ENCODE results near the gene OAF. TPM values are rescaled to one million over a fixed set of nuclear protein-coding genes. Genes with fewer than 3 reads are reported as not detected.

OAF gene
- total RNA-seq, 1 experiment from 2014 or later: 11.3 TPM

GRCh38 chr11:120182372-120182771 is 28.5 kb upstream of the OAF start:
- TF ChIP-seq, protein P1, sequence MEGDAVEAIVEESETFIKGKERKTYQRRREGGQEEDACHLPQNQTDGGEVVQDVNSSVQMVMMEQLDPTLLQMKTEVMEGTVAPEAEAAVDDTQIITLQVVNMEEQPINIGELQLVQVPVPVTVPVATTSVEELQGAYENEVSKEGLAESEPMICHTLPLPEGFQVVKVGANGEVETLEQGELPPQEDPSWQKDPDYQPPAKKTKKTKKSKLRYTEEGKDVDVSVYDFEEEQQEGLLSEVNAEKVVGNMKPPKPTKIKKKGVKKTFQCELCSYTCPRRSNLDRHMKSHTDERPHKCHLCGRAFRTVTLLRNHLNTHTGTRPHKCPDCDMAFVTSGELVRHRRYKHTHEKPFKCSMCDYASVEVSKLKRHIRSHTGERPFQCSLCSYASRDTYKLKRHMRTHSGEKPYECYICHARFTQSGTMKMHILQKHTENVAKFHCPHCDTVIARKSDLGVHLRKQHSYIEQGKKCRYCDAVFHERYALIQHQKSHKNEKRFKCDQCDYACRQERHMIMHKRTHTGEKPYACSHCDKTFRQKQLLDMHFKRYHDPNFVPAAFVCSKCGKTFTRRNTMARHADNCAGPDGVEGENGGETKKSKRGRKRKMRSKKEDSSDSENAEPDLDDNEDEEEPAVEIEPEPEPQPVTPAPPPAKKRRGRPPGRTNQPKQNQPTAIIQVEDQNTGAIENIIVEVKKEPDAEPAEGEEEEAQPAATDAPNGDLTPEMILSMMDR (IDR thresholded peaks at IDR 0.05; ENCODE audit: unreplicated experiment): no peak
- Mint-ChIP-seq H3K4me3 (ENCODE audit: low read depth, unreplicated experiment) (no peak overlapping the region), H3K36me3 (ENCODE audit: insufficient read depth, unreplicated experiment) (no peaks in the 10 kb centered on the region), H3K27me3 (ENCODE audit: unreplicated experiment) (peaks cover 74% of the 10 kb centered on the region), H3K9me3 (ENCODE audit: low read depth, unreplicated experiment) (no peaks in the 10 kb centered on the region), H3K4me1 (ENCODE audit: low read depth, unreplicated experiment) (peaks cover 9% of the 10 kb centered on the region), H3K27ac (ENCODE audit: unreplicated experiment) (no peak overlapping the region)
- intact Hi-C loops (cut with micrococcal nuclease; ENCODE audit: unreplicated experiment): no loop called here
- no peak for DNase-seq
- BruUV-seq (replicated peaks): no TSS peak
- CTCF ChIA-PET: no interaction called here

GRCh38 chr11:120182790-120183491 is 27.9 kb upstream of the OAF start:
- no peak overlapping the region for H3K4me3 Mint-ChIP-seq (ENCODE audit: low read depth, unreplicated experiment)
- BruUV-seq (replicated peaks): no TSS peak
- H3K36me3 Mint-ChIP-seq (ENCODE audit: insufficient read depth, unreplicated experiment): no peaks in the 10 kb centered on the region
- peaks cover 9% of the 10 kb centered on the region for H3K4me1 Mint-ChIP-seq (ENCODE audit: low read depth, unreplicated experiment)
- CTCF ChIA-PET: no interaction called here
- H3K27me3 Mint-ChIP-seq (ENCODE audit: unreplicated experiment): peaks cover 72% of the 10 kb centered on the region
- TF ChIP-seq, protein P1 (IDR thresholded peaks at IDR 0.05; ENCODE audit: unreplicated experiment): no peak
- no peaks in the 10 kb centered on the region for H3K9me3 Mint-ChIP-seq (ENCODE audit: low read depth, unreplicated experiment)
- intact Hi-C loops (cut with micrococcal nuclease; ENCODE audit: unreplicated experiment): no loop called here
- no peak overlapping the region for H3K27ac Mint-ChIP-seq (ENCODE audit: unreplicated experiment)
- DNase-seq: no peak

DNA sequence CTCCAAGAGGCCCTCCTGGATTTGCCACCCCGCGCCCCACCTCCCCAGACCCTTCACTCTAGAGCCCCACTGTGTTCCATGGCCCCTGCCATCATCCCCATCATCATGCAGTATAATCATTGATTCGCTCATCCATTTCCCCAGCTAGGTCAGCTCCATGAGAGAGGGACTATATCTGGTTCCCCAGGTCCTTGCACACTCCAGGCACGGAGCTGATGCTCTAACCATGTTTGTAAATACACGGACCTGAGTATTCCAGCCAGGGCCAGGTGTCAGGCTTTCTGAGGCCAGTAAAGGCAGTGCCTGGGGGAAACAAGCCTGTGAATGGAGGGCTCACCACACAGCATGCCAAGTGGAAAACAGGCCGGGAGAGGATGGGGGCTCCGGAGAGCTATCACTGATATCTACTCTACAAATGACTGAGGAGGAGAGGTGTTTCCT is 27.1 kb upstream of the OAF start:
- Mint-ChIP-seq H3K9me3 (ENCODE audit: low read depth, unreplicated experiment) (no peaks in the 10 kb centered on the region), H3K36me3 (ENCODE audit: insufficient read depth, unreplicated experiment) (no peaks in the 10 kb centered on the region), H3K4me1 (ENCODE audit: low read depth, unreplicated experiment) (peaks cover 9% of the 10 kb centered on the region)

DNA sequence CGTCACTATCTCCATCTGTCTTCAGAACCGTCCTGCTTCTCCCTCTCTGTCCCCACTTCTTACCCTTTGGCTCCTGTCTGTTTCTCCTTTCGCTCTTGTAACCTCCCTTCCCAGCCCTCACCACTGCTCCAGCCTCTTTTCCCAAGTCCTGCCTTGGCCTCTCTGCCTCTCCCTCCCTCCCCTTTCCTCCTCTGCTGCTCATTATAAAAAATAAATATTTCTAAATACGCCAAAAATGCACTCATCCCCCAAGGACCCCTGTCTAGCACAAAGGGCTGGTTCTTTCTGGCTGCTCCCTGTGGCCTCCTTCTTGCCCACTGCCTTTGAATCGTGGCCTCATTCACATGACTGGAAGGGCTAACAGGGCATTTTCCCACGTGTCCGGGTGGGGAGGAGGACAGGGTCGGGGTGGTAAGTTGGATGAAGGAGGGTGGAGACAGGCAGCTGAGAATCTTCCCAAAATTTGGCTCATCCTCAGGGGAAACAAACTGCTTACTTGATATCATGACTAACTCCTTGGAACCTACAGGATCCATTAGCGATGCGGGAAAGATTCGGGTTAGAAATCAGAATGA is 26.4 kb upstream of the OAF start:
- intact Hi-C loops (cut with micrococcal nuclease; ENCODE audit: unreplicated experiment): no loop called here
- no peak overlapping the region for H3K4me3 Mint-ChIP-seq (ENCODE audit: low read depth, unreplicated experiment)
- peaks cover 70% of the 10 kb centered on the region for H3K27me3 Mint-ChIP-seq (ENCODE audit: unreplicated experiment)
- DNase-seq: no peak
- CTCF ChIA-PET: no interaction called here
- no peaks in the 10 kb centered on the region for H3K9me3 Mint-ChIP-seq (ENCODE audit: low read depth, unreplicated experiment)
- H3K27ac Mint-ChIP-seq (ENCODE audit: unreplicated experiment): no peak overlapping the region
- no peaks in the 10 kb centered on the region for H3K36me3 Mint-ChIP-seq (ENCODE audit: insufficient read depth, unreplicated experiment)
- TF ChIP-seq, protein P1 (IDR thresholded peaks at IDR 0.05; ENCODE audit: unreplicated experiment): no peak
- BruUV-seq (replicated peaks): no TSS peak
- H3K4me1 Mint-ChIP-seq (ENCODE audit: low read depth, unreplicated experiment): peaks cover 9% of the 10 kb centered on the region

More for the DNA sequence above, 27.1 kb upstream of the OAF start:
- intact Hi-C loops (cut with micrococcal nuclease; ENCODE audit: unreplicated experiment): no loop called here
- Mint-ChIP-seq H3K27ac (ENCODE audit: unreplicated experiment) (no peak overlapping the region), H3K27me3 (ENCODE audit: unreplicated experiment) (peaks cover 72% of the 10 kb centered on the region), H3K4me3 (ENCODE audit: low read depth, unreplicated experiment) (no peak overlapping the region)
- DNase-seq: no peak
- TF ChIP-seq, protein P1 (IDR thresholded peaks at IDR 0.05; ENCODE audit: unreplicated experiment): no peak
- CTCF ChIA-PET: no interaction called here
- BruUV-seq (replicated peaks): no TSS peak
